ENCODE results near the gene SLC16A4. TPM values are rescaled to one million over a fixed set of nuclear protein-coding genes. Genes with fewer than 3 reads are reported as not detected.

Gene SLC16A4
- total RNA-seq, 1 donor from 2014 or later = 3.3 TPM

- Histone ChIP-seq H3K9me3 (replicated peaks) (no peaks in the 10 kb centered on the region), H3K27me3 (ENCODE audit: low read depth) (no peaks in the 10 kb centered on the region), H3K4me1 (peaks cover 12% of the 10 kb centered on the region), H3K36me3 (peaks cover 5% of the 10 kb centered on the region), H3K4me3 (peak overlapping the region; percentile 51), H3K27ac (replicated peaks) (peak overlapping the region; percentile 59)
- intact Hi-C loops (cut with micrococcal nuclease) = no loop called here
- no peak for TF ChIP-seq CTCF (IDR thresholded peaks at IDR 0.05; ENCODE audit: borderline replicate concordance)
- peak; percentile 24 for DNase-seq
Observed at GRCh38 chr1:110390096-110390495, 730 bp downstream of the SLC16A4 start.

GRCh38 chr1:110387048-110387754, 3.6 kb downstream of the SLC16A4 start:
- no peak for TF ChIP-seq CTCF (IDR thresholded peaks at IDR 0.05; ENCODE audit: borderline replicate concordance)
- Histone ChIP-seq H3K36me3 (no peaks in the 10 kb centered on the region), H3K9me3 (replicated peaks) (no peaks in the 10 kb centered on the region), H3K27me3 (ENCODE audit: low read depth) (no peaks in the 10 kb centered on the region), H3K4me1 (peaks cover 26% of the 10 kb centered on the region), H3K4me3 (no peak overlapping the region), H3K27ac (replicated peaks) (no peak overlapping the region)
- DNase-seq = no peak
- intact Hi-C loops (cut with micrococcal nuclease) = no loop called here

- Histone ChIP-seq H3K4me1 (peaks cover 31% of the 10 kb centered on the region), H3K27me3 (ENCODE audit: low read depth) (no peaks in the 10 kb centered on the region), H3K36me3 (no peaks in the 10 kb centered on the region), H3K9me3 (replicated peaks) (no peaks in the 10 kb centered on the region), H3K27ac (replicated peaks) (no peak overlapping the region), H3K4me3 (no peak overlapping the region)
- no peak for DNase-seq
- intact Hi-C loops (cut with micrococcal nuclease) = no loop called here
- no peak for TF ChIP-seq CTCF (IDR thresholded peaks at IDR 0.05; ENCODE audit: borderline replicate concordance)
Observed at GRCh38 chr1:110385369-110385768, 5.5 kb downstream of the SLC16A4 start.

GRCh38 chr1:110384581-110385321, 6.1 kb downstream of the SLC16A4 start:
- Histone ChIP-seq H3K4me3 (no peak overlapping the region), H3K27ac (replicated peaks) (peak overlapping the region; percentile 74), H3K27me3 (ENCODE audit: low read depth) (no peaks in the 10 kb centered on the region), H3K4me1 (peaks cover 31% of the 10 kb centered on the region), H3K9me3 (replicated peaks) (no peaks in the 10 kb centered on the region), H3K36me3 (peaks cover 4% of the 10 kb centered on the region)
- TF ChIP-seq CTCF (IDR thresholded peaks at IDR 0.05; ENCODE audit: borderline replicate concordance) = no peak
- intact Hi-C loops (cut with micrococcal nuclease) = no loop called here
- no peak for DNase-seq

- H3K4me1 ChIP-seq = peaks cover 24% of the 10 kb centered on the region
- H3K9me3 ChIP-seq (replicated peaks) = no peaks in the 10 kb centered on the region
- peaks cover 18% of the 10 kb centered on the region for H3K36me3 ChIP-seq
- intact Hi-C loops (cut with micrococcal nuclease) = no loop called here
- TF ChIP-seq CTCF (IDR thresholded peaks at IDR 0.05; ENCODE audit: borderline replicate concordance) = no peak
- no peak for DNase-seq
- peak overlapping the region; percentile 74 for H3K27ac ChIP-seq (replicated peaks)
- H3K27me3 ChIP-seq (ENCODE audit: low read depth) = no peaks in the 10 kb centered on the region
- peak overlapping the region; percentile 37 for H3K4me3 ChIP-seq
Observed at GRCh38 chr1:110383251-110383990, 7.4 kb downstream of the SLC16A4 start.
